ENCODE results near the gene LST1. TPM values are rescaled to one million over a fixed set of nuclear protein-coding genes. Genes with fewer than 3 reads are reported as not detected.

Gene LST1
- total and polyA plus RNA-seq, 2 of the 8 experiments (the other 6 are each of a cell fraction or from before 2014, with no cell fraction given): not detected

DNA sequence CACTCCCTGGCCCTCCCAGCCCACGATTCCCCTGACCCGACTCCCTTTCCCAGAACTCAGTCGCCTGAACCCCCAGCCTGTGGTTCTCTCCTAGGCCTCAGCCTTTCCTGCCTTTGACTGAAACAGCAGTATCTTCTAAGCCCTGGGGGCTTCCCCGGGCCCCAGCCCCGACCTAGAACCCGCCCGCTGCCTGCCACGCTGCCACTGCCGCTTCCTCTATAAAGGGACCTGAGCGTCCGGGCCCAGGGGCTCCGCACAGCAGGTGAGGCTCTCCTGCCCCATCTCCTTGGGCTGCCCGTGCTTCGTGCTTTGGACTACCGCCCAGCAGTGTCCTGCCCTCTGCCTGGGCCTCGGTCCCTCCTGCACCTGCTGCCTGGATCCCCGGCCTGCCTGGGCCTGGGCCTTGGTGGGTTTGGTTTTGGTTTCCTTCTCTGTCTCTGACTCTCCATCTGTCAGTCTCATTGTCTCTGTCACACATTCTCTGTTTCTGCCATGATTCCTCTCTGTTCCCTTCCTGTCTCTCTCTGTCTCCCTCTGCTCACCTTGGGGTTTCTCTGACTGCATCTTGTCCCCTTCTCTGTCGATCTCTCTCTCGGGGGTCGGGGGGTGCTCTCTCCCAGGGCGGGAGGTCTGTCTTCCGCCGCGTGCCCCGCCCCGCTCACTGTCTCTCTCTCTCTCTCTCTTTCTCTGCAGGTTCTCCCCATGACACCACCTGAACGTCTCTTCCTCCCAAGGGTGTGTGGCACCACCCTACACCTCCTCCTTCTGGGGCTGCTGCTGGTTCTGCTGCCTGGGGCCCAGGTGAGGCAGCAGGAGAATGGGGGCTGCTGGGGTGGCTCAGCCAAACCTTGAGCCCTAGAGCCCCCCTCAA, 13.8 kb upstream of the LST1 start, which contains the start of gene LTA:
LTA (plus strand) TSS at position 249 of the 871 bp plus-strand sequence; CDS start at position 703, 454 bp downstream.
- no peak for TF ChIP-seq EP300 (IDR thresholded peaks at IDR 0.05; ENCODE audit: borderline replicate concordance in 1 of 2, low read depth in 2 of 2, low read length in 2 of 2)
- TF ChIP-seq CTBP2 (IDR thresholded peaks at IDR 0.05; ENCODE audit: borderline replicate concordance, insufficient read depth, insufficient read length, low read length): no peak
- no peak for TF ChIP-seq ASH2L (IDR thresholded peaks at IDR 0.05; ENCODE audit: low read length)
- TF ChIP-seq EGR1 (IDR thresholded peaks at IDR 0.05; ENCODE audit: borderline replicate concordance, low read depth, low read length): no peak
- TF ChIP-seq SIX5 (IDR thresholded peaks at IDR 0.05; ENCODE audit: low read depth, low read length): no peak
- no peak for TF ChIP-seq MAX (IDR thresholded peaks at IDR 0.05)
- no peak for TF ChIP-seq MAFK (IDR thresholded peaks at IDR 0.05; ENCODE audit: low read depth, low read length)
- H2AK5ac ChIP-seq (ENCODE audit: low read depth, low read length): no peak within 1 kb of the TSS; the same call in 1 of the 2 replicates
- no peak within 1 kb of the TSS for H3K4ac ChIP-seq (replicated peaks; ENCODE audit: insufficient read length, low read depth, low read length)
- H3K27ac ChIP-seq (ENCODE audit: low read depth, low read length): no peak within 1 kb of the TSS
- H3K56ac ChIP-seq (replicated peaks; ENCODE audit: insufficient read length, low read depth, low read length): no peak within 1 kb of the TSS
- CTCF ChIA-PET (ENCODE audit: partially characterized antibody): interaction anchor here (0.6 to 19.2 kb wide), 3 partner anchors 20 to 33 kb away, joined by 5 to 640 read pairs (median 29); partner anchors contain the start of genes LST1, LTB and NCR3
- H3K9me3 ChIP-seq (ENCODE audit: insufficient read depth in 2 of 2, low read depth in 1 of 2, low read length in 1 of 2): no peaks in the 10 kb centered on the region
- H2BK15ac ChIP-seq (ENCODE audit: low read length): no peak within 1 kb of the TSS
- no peaks in the 10 kb centered on the region for H3K79me1 ChIP-seq (ENCODE audit: low read depth, low read length)
- no peak within 1 kb of the TSS for H3K4me3 ChIP-seq (ENCODE audit: extremely low read depth in 1 of 4, insufficient read depth in 2 of 4, low read depth in 3 of 4, low read length in 4 of 4)
- no peaks in the 10 kb centered on the region for H4K20me1 ChIP-seq (replicated peaks in 1 of 2; ENCODE audit: control insufficient read depth in 1 of 2, insufficient read depth in 2 of 2, low read length in 2 of 2)
- no peak within 1 kb of the TSS for H2BK120ac ChIP-seq (replicated peaks; ENCODE audit: low read depth, low read length)
- no peak within 1 kb of the TSS for H3K18ac ChIP-seq (ENCODE audit: extremely low read depth, low read length)
- DNase-seq (ENCODE audit: low read depth in 1 of 2, low spot score in 2 of 2): no peak
- no peak within 1 kb of the TSS for H2AFZ ChIP-seq (ENCODE audit: low read length)
- H3K4me2 ChIP-seq (ENCODE audit: insufficient read depth in 1 of 2, low read depth in 2 of 2, low read length in 2 of 2): no peak within 1 kb of the TSS
- 83% methylated on average over 22 of the region's 27 CpGs; no CpG with 5 or more reads in 1 of the 2 experiments for WGBS, 2 experiments (ENCODE audit: extremely low coverage in 1 of 2, insufficient coverage in 1 of 2, insufficient read length in 1 of 2, insufficient replicate concordance in 2 of 2, low coverage in 1 of 2, low lambda C conversion rate in 2 of 2, missing lambda C conversion rate in 1 of 2)
- no peak within 1 kb of the TSS for H4K91ac ChIP-seq (replicated peaks; ENCODE audit: insufficient read length, low read length)
- no peak within 1 kb of the TSS for H3K23ac ChIP-seq (ENCODE audit: insufficient read length)
- POLR2A ChIA-PET (ENCODE audit: partially characterized antibody): interaction anchor here (12.2 kb wide), 1 partner anchor 11 kb away, joined by 110 read pairs; no protein-coding TSS in a partner anchor
- no peaks in the 10 kb centered on the region for H3K27me3 ChIP-seq (replicated peaks in 1 of 4; ENCODE audit: control insufficient read depth in 3 of 4, extremely low read depth in 1 of 4, insufficient read depth in 3 of 4, low read length in 3 of 4)
- no peak within 1 kb of the TSS for H2BK5ac ChIP-seq (ENCODE audit: low read depth, low read length)
- peak within 1 kb of the TSS; percentile 1; the same call in 1 of the 2 replicates for H4K8ac ChIP-seq (ENCODE audit: extremely low read depth, insufficient read depth, low read length)
- H3K14ac ChIP-seq (ENCODE audit: insufficient read length): no peak within 1 kb of the TSS
- no peak within 1 kb of the TSS for H3K9ac ChIP-seq (replicated peaks in 1 of 4; ENCODE audit: extremely low read depth in 1 of 4, low read depth in 3 of 4, low read length in 3 of 4)
- FAIRE-seq: no peak
- H3K36me3 ChIP-seq (ENCODE audit: control insufficient read depth in 2 of 4, insufficient read depth in 4 of 4, low read length in 3 of 4): no peaks in the 10 kb centered on the region
- no peak within 1 kb of the TSS for H2BK20ac ChIP-seq (ENCODE audit: low read length)
- no peaks in the 10 kb centered on the region for H3K79me2 ChIP-seq (ENCODE audit: control insufficient read depth in 1 of 2, insufficient read depth in 2 of 2, low read length in 2 of 2)
- H3K4me1 ChIP-seq (replicated peaks in 1 of 4; ENCODE audit: control insufficient read depth in 3 of 4, insufficient read depth in 4 of 4, low read length in 3 of 4): no peaks in the 10 kb centered on the region; a peak in 2 of 7 replicates
- H3K23me2 ChIP-seq (ENCODE audit: low read depth, low read length): peaks cover 3% of the 10 kb centered on the region; the same call in 1 of the 2 replicates
- no peak within 1 kb of the TSS for H2BK12ac ChIP-seq (ENCODE audit: low read depth, low read length)
- no peak within 1 kb of the TSS for H4K5ac ChIP-seq (ENCODE audit: insufficient read length, low read depth, low read length)
